ENCODE data around the gene CD63.

CD63 gene

GRCh38 chr12:55703901-55704761 lies 24.7 kb downstream of the CD63 start:
- DNase-seq = no peak

- no peak for DNase-seq
Measured at GRCh38 chr12:55703288-55703687, 25.5 kb downstream of the CD63 start.

DNA sequence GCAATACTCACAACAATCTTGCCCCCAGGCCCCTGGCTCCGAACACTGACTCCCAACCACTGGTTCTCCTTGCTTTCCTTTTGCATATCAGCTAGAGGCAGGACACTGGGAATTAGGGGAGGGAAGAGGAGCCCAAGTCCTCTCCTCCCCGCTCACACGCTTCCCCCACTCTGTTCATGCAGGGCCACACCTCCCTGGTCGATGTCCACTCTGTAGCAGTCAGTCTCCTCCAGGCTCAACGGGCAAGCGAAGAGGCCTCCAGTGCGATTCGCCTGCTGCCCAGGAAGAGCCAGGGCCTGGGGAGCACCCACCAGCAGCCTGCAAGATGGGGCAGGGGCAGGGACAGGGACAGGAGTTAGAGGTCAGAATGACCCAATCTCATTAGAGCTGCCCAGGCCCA lies 25.9 kb downstream of the CD63 start:
- DNase-seq = no peak

- no peak for DNase-seq
Measured at GRCh38 chr12:55700255-55701018, 28.4 kb downstream of the CD63 start.

GRCh38 chr12:55699471-55700055 lies 29.2 kb downstream of the CD63 start:
- no peak for DNase-seq

GRCh38 chr12:55698965-55699364 lies 29.8 kb downstream of the CD63 start:
- no peak for DNase-seq

GRCh38 chr12:55698241-55698955 lies 30.4 kb downstream of the CD63 start:
- no peak for DNase-seq

- no peak for DNase-seq
Measured at GRCh38 chr12:55697686-55698085, 31.1 kb downstream of the CD63 start.

- no peak for DNase-seq
Measured at GRCh38 chr12:55696796-55697462, 31.9 kb downstream of the CD63 start.

GRCh38 chr12:55696141-55696540 lies 32.7 kb downstream of the CD63 start:
- DNase-seq = no peak

GRCh38 chr12:55695349-55695748 lies 33.5 kb downstream of the CD63 start:
- DNase-seq = no peak

GRCh38 chr12:55694651-55695050 lies 34.2 kb downstream of the CD63 start:
- no peak for DNase-seq

DNA sequence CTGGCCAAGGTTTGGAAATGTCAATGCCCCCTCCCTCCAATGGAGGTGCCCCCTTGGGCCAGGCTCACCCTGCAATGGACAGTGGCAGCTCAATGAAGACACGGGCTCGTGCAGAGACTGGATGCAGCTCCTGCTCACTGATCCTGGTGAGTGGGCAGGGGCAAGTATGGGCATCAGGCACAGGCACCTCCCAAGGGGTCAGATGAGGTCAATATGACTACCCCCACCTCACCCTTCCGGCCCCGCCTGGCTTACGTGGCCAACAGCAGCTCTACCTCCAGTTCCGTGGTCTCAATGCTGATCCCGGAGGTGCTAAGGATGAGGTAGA lies 34.7 kb downstream of the CD63 start:
- no peak for DNase-seq

DNA sequence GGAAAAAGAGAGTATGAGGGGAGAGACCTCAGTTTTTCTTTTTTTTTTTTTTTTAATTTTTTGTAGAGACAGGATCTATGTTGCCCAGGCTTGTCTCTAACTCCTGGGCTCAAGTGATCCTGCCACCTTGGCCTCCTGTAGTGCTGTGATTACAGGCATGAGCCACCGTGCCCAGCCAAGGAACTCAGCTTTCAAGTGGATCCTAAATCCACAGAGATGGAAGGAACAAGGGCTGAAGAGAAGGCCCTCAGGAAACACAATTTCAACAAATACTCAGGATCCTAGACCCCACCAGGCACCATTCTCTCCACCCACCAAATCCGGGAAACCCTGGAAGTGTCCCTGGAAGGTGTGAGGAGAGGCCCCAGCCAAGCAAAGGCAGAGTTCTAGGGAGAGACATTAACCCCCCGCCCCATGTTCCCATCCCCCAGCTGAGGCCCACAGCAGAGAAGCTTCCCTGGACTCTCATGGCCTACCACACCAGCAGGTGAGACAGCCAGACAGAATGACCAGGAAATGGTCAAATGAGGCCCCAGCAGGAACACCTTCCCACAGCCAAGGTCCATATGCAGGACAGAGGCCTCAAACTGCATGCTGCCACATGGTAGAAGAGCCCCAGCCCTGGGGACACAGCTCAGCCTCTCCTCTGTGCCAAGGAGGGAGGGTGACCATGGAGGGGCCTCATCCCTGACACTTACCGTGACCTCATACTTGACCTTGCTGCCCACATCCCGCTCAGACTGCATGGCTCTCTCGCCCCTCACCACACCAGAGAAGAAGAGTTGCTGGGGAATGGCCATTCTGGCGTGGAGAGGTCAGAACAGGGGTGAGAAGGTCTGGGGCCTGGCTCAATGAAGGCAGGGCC lies 35.3 kb downstream of the CD63 start:
- DNase-seq = no peak

GRCh38 chr12:55692631-55693322 lies 36.0 kb downstream of the CD63 start:
- DNase-seq = no peak

DNA sequence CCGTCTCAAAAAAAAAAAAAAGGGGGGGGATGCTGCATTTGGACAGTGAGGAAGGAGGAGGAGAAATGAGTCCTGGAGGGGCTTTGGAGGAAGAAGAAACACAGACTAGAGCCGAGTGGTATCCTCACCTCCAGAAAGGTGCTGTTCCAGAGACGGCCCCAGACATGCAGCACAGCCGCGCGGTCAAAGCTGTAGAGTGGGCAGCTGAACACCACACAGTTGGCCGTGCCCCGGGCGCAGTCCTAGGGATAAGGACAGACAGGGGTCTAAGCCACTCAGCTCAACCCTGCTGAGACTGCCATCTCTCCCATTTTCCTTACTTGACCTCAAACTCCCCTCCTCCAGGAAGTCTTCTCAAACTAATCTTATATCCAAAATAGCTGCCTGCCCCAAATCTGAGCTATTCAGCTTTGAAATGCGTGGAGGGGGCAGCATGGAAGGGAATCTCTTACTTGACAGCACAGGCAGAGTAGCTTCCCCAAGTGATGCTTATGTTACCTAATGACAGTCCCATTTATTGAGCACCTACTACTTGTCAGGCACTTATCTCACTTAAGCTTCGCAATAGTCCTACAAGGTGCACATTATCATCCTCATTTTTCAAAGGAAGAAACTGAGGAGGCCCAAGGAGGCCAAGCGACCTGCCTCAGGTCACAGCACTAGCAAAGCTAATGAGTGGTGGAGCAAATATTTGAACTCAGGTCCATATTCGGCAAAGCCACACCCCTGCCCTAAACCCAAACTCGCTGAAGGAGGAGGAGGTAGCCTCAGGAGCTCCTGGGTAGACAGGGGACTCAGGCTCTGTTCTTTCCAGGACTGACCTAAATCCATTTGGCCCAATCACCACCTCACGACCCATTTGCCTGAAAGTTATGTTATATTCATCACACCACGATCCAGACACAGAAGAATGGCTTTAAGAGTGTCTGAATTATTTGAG lies 39.8 kb downstream of the CD63 start:
- DNase-seq = no peak

DNA sequence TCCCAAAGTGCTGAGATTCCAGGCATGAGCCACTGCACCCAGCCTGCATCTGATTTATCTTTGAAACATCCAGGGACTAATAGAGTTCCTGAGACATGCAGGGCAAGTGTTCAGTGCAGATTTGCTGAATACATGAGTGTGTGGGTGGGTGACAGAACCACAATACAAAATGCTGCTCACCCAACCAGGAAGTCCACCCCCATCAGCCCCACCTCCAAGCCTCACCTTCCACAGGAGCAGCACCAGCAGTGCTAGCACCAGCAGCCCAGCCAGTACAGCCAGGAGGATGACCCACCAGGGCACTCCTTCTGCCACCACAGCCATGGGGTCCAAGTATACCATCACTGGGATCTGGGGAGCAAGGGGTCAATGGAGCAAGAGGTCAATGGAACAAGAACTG lies 41.1 kb downstream of the CD63 start:
- no peak for DNase-seq

DNA sequence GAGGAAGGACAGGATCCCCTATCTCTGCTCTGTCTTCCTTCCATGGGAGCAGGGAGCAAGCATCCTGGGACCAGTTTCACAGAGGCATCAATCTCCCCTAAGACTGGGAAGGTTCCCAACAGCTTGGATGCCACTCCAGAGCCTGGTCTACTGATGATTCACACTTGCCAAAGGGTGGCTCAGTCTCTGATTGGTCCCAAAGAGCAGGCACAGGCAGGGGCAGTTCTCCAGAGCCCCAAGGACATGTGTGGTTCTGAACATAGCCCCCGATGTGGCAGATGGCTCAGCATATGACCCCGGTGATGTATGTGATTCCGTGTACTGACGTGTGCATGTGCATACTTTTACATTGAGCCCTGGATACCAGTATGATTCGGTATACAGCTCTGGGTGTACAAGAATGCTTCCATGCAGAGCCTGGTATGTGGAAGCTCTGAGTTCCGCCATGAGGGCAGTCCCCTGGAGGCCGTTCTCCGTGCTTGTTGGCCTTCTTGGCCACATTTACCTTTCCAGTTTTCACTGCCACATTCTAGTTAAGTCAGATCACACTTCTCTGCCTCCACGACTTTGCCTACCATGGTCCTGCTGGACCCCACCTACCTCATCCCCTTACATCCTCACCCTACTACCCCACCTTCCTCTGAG lies 42.3 kb downstream of the CD63 start:
- DNase-seq = no peak

DNA sequence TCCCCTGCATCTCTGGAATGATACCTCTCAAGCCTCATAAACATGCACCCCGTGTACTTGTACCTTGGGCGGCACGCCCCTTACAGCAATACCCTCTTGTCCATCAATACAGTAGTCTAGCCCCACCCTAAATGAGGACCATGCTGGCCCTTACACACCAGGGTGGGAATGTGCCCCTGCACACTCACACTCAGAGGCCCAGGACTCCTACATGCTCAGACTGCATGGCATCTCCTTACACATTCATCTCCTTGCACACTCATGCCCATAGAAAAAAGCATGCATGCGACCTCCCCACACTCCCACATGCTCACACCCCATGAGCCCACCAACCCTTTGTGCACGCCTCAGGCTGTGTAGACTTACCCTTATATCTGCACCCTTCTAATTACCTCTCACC lies 43.1 kb downstream of the CD63 start:
- DNase-seq = no peak
